ENCODE measurements around the gene WDCP. TPM values are rescaled to one million over a fixed set of nuclear protein-coding genes. Genes with fewer than 3 reads are reported as not detected.
"Not testable (repeated sequence)": the region's sequence is repeated elsewhere in the genome, so short reads cannot be mapped to it uniquely, and the experiment has no call there.

WDCP gene, protein sequence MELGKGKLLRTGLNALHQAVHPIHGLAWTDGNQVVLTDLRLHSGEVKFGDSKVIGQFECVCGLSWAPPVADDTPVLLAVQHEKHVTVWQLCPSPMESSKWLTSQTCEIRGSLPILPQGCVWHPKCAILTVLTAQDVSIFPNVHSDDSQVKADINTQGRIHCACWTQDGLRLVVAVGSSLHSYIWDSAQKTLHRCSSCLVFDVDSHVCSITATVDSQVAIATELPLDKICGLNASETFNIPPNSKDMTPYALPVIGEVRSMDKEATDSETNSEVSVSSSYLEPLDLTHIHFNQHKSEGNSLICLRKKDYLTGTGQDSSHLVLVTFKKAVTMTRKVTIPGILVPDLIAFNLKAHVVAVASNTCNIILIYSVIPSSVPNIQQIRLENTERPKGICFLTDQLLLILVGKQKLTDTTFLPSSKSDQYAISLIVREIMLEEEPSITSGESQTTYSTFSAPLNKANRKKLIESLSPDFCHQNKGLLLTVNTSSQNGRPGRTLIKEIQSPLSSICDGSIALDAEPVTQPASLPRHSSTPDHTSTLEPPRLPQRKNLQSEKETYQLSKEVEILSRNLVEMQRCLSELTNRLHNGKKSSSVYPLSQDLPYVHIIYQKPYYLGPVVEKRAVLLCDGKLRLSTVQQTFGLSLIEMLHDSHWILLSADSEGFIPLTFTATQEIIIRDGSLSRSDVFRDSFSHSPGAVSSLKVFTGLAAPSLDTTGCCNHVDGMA
- polyA plus RNA-seq (2013, experiment 1 of 2; ENCODE audit: insufficient read length), result 5.6 TPM
- polyA plus RNA-seq (2013, experiment 2 of 2; ENCODE audit: insufficient read length), result 5.8 TPM

- peak; percentile 98 for DNase-seq
Measured at GRCh38 chr2:24046930-24047702, at the start of gene WDCP. TSS of gene WDCP (minus strand) at chr2:24047391. CDS start at chr2:24039494, 7,897 bp downstream.

GRCh38 chr2:24095171-24095677, 48.0 kb upstream of the WDCP start:
- DNase-seq, result not testable (repeated sequence)

- DNase-seq, result not testable (repeated sequence)
Measured at GRCh38 chr2:24093270-24093669, 46.1 kb upstream of the WDCP start.

DNA sequence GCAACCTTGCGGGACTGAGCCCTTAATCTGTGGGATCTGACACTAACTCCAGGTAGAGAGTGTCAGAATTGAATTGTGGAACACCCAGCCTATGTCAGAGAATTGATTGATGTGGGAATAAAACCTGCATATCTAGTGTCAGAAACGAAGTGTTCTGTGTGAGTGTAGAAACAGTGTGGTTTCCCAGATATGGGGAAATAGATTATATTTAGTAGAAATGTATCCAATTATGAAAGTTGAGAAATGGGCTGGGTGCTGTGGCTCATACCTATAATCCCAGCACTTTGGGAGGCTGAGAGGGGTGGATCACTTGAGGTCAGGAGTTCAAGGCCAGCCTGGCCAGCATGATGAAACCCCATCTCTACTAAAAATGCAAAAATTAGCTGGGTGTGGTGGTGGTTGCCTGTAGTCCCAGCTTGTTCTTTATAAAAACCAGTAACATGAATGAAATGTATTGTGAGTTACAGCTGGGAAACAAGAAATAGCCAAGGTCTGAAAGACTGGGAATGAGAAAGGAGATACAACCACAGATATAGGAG, 41.7 kb upstream of the WDCP start:
- DNase-seq, result no peak

DNA sequence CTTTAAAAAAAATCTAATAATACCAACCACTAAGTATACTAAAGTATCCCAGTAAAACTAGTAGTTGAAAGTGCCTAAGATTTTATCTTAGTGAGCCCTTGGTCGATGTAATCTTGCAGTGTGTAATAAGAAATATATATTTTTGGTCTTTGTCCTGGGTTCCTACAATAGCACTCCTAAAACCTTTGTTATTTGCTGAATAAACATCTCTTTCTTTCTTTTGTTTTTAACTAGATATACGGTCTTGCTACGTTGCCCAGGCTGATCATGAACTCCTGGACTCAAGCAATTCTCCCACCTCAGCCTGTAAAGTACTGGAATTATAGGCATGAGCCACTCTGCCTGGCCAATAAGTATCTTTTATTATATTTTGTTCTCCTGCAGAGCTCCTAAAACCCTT, 39.8 kb upstream of the WDCP start:
- DNase-seq, result no peak

DNA sequence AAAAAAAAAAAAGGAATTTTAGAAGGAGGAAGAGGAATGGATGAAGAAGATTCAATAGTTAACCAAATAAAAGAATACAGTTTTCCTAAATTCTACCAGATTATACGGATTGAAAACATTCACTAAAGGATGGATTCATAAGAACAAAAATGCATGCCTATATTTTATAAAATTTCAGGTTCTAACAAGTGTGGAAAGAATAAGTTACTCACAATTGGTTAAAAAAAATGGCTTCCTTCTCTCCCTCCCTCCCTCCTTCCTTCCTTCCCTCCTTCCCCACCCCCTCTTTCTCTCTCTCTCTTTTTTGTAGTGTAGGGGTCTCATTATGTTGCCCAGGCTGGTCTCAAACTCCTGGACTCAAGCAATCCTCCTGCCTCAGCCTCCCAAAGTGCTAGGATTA, 39.0 kb upstream of the WDCP start:
- no peak for DNase-seq

GRCh38 chr2:24085200-24085489, 38.0 kb upstream of the WDCP start:
- DNase-seq, result no peak

- peak; percentile 91 for DNase-seq
Measured at GRCh38 chr2:24084386-24085199, 37.4 kb upstream of the WDCP start, which contains the start of gene TP53I3. TSS of gene TP53I3 (minus strand) at chr2:24084834. CDS start at chr2:24084326, 508 bp downstream.

- peak; percentile 88 for DNase-seq
Measured at GRCh38 chr2:24083567-24084385, 36.6 kb upstream of the WDCP start.

GRCh38 chr2:24082787-24083566, 35.8 kb upstream of the WDCP start:
- DNase-seq, result no peak

- no peak for DNase-seq
Measured at GRCh38 chr2:24080701-24081100, 33.5 kb upstream of the WDCP start.

- DNase-seq, result no peak
Measured at GRCh38 chr2:24077879-24078278, 30.7 kb upstream of the WDCP start.

DNA sequence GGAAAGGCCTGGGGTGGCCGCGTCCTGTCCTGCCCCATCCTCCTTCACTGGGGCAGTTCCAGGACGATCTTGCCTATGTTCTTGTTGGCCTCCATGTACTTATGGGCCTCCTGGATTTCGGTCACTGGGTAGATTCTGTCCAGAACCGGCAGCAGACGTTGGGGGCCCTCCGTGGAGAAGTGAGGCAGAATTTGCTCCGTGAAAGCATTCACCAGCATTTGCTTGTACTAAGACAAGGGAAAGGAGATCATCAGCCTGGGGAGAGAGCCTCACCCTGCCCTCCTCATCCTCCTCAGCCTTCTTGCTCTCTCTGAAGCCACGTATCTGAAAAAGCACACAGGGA, 30.3 kb upstream of the WDCP start:
- no peak for DNase-seq

- no peak for DNase-seq
Measured at GRCh38 chr2:24076849-24077534, 29.8 kb upstream of the WDCP start.

GRCh38 chr2:24075915-24076848, 29.0 kb upstream of the WDCP start, which contains the start of gene SF3B6:
TSS of gene SF3B6 (minus strand) at chr2:24076326. CDS start at chr2:24076229, 97 bp downstream.
- peak; percentile 99 for DNase-seq

DNA sequence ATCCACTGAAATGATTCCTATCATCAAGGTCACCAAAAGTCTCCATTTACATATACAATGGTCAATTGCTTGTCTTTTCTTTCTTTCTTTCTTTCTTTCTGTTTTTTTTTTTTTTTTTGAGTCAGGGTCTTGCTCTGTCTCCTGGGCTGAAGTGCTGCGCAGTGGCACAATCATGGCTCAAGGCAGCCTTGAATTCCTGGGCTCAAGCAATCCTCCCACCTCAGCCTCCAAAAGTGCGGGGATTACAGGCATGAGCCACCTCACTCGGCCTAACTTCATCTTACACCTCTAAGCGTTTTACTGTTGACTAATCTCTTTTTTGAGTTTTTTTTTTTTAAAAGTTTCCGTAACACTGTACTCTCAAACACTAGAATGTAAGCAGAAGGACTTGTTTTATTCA, 28.1 kb upstream of the WDCP start:
- DNase-seq, result no peak

DNA sequence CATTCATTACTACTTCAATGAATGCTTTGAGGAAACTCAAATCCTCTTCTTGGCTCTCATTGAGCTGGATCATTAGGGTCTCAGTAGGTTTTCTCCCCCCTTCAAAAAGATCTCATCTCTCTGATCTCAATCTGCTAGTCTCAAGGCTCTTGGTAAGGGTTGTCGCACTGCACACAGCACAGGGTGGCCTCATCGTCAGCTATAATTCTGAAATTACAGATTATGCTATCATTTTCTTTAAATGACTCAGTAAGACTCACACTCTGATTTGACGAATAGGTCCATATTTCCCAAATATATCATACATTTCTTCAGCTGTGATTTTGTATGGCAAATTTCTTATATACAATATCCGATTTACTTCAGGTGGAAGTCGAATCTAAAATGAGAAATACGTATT, 26.6 kb upstream of the WDCP start:
- no peak for DNase-seq

DNA sequence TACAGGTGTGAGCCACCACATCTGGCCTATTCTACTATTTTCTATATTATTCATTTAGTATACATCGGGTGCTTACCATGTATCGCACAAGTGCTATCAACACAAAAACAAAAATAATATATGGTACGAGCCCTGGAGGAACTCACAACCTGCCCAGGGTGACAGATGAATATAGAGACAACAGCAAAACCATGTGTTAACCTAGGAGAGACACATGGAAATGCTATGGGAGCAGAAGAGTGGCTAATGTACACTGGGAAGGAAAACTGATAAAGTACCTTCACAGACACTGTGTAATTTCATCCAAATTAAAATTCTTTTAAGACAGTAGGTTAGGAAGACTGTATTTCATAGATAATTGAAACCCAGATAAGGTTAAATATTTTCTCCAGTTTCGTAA, 25.1 kb upstream of the WDCP start:
- no peak for DNase-seq

Measured in fibroblast of skin of scalp (primary cell).